SJCRH30 (cell line): ENCODE results near the gene ALKAL2. TPM values are rescaled to one million over a fixed set of nuclear protein-coding genes. Genes with fewer than 3 reads are reported as not detected.

ENCODE experiments used
- DNase-seq, 2 experiments: peaks; one replicate each; pipeline ENCODE4 v3.0.0-alpha.2; 2015 to 2020
- H3K27ac ChIP-seq: fragments of 250-450 bp; sonication (Bioruptor Pico); 2 replicates; pipeline ENCODE4 v1.5.1; 2020; ENCODE audit warnings: mild to moderate bottlenecking, moderate library complexity
- H3K27me3 ChIP-seq: fragments of 250-450 bp; sonication (Bioruptor Pico); 2 replicates; pipeline ENCODE4 v1.5.1; 2020; ENCODE audit warnings: mild to moderate bottlenecking, moderate library complexity
- H3K36me3 ChIP-seq: fragments of 250-450 bp; sonication (Bioruptor Pico); 2 replicates; pipeline ENCODE4 v1.5.1; 2020; ENCODE audit warnings: mild to moderate bottlenecking, moderate library complexity
- H3K4me1 ChIP-seq: fragments of 250-450 bp; sonication (Bioruptor Pico); 2 replicates; pipeline ENCODE4 v1.5.1; 2020; ENCODE audit warnings: mild to moderate bottlenecking, moderate library complexity
- H3K4me3 ChIP-seq: fragments of 250-450 bp; sonication (Bioruptor Pico); 2 replicates; pipeline ENCODE4 v1.5.1; 2020; ENCODE audit warnings: mild to moderate bottlenecking, moderate library complexity
- H3K9me3 ChIP-seq: fragments of 250-450 bp; sonication (Bioruptor Pico); replicated peaks from 2 replicates; pipeline ENCODE4 v1.5.1; 2020; ENCODE audit warnings: mild to moderate bottlenecking, moderate library complexity
- total RNA-seq: library from RNA; depleted of rRNA; stranded (reverse); fragments of >200 nt; shearing (Covaris generic); gene quantifications from 2 replicates; pipeline ENCODE4 v1.2.3, GENCODE V29; 2014

ALKAL2 gene
- total RNA-seq, 1 experiment from 2014 or later, result 0.65 TPM

DNA sequence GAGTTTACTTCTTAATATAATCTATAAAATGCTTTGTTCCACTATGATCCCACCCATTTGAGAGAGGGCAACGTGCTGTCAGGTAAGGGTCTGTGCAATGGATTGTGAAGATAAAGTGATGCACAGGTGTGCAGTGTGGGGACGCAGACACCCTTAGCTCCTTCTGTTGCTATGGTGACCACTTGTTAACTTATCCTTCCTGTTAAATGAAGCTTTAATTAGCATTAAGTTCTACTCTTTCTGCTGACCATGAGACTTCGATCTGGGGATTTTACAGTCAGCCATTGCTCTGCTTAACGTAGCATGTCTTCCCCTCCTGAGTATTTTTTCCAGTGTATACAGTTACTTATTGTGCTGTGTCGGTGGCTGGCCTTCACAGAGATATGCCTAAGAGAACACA is 23.1 kb upstream of the ALKAL2 start:
- Histone ChIP-seq H3K4me3 (no peak overlapping the region), H3K9me3 (no peaks in the 10 kb centered on the region), H3K27me3 (no peaks in the 10 kb centered on the region; the same call in 1 of the 2 replicates), H3K27ac (no peak overlapping the region), H3K36me3 (no peaks in the 10 kb centered on the region), H3K4me1 (no peaks in the 10 kb centered on the region)
- no peak for DNase-seq

DNA sequence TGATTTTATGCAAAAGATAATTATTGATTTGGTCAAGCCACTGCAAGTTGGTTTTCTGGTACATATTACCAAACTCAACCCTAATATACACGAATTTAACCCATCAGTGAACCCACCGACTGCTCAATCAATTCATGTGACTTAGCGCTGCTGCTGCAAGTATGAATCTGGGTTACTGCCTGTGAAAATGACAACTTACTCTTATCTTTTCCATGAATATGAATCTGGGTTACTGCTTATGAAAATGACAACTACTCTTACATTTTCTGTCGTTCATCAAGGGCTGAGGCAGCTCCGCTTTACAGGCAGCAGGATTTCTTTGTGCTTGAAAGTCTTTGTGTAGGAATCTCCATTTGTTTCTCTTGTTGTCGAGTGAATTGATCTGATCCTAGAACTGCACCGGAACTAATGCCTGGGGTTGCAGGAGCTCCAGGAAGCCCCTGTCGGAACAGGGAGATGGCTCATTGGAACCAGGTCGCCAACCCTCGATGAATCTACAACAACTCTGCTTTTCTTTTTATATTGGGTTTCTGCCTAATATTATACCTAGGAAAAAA is 22.1 kb upstream of the ALKAL2 start:
- Histone ChIP-seq H3K27ac (no peak overlapping the region), H3K36me3 (no peaks in the 10 kb centered on the region), H3K4me3 (no peak overlapping the region), H3K4me1 (no peaks in the 10 kb centered on the region), H3K9me3 (no peaks in the 10 kb centered on the region), H3K27me3 (peaks cover 7% of the 10 kb centered on the region; the same call in 1 of the 2 replicates)
- DNase-seq, result no peak

DNA sequence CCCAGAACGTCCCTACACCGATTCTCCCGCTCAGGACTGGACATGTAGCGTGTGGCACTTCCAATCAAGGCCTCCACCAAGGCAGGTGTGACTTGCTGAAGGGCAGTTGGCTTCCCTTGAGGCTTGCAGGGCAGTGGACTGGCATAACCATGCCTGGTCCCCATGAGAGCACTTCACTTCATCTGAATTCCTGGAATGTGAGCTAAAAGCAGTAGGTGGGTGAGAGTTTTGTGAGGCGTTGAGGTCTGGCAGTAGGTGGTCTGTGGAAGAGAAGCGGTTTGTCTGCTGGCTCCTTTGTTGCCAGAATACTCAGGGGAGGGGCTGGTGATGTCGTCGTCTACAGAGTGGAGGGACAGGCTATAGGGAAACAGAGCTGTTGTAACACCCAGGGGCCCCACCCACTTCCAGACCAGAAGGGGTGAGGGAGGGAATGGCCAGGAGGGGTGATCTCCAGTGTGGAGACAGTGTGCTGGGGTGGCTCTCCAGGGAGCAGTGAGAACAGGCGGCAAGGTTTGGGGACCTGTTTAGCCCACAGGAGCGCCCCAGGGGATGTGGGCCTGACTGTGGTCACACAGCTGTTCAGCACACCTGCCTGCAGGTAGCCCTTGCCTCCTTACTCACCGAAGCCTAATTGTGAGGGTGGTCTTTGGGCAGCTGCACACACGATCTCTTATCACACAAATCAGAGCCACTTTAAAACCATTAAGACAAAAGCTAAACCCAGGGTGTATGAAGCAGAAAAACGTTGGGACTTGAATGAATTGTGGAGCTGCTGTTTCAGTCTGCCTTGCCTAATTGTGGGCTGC is 21.5 kb upstream of the ALKAL2 start:
- DNase-seq, result no peak
- Histone ChIP-seq H3K4me1 (no peaks in the 10 kb centered on the region), H3K4me3 (no peak overlapping the region), H3K27me3 (peaks cover 7% of the 10 kb centered on the region; the same call in 1 of the 2 replicates), H3K9me3 (no peaks in the 10 kb centered on the region), H3K27ac (no peak overlapping the region), H3K36me3 (no peaks in the 10 kb centered on the region)

DNA sequence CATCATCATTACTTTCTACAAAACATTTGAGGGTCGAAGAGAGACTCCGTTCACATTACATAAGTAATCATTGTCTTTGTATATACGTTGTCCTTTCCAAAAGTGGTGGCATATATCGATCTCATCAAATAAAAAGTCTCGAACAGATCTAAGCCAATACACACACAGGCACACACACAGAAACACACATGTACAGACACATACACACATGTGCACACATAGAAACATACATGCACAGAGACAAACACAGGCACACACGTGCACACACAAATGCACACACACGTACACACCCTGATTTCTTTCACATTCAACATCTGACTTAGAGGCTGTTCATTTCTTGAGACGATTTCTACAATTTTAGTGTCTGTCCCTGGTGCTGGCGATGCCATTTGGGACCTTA is 17.5 kb upstream of the ALKAL2 start:
- no peaks in the 10 kb centered on the region for H3K9me3 ChIP-seq
- peaks cover 7% of the 10 kb centered on the region; the same call in 1 of the 2 replicates for H3K27me3 ChIP-seq
- H3K4me1 ChIP-seq, result no peaks in the 10 kb centered on the region
- no peak for DNase-seq
- no peak overlapping the region for H3K4me3 ChIP-seq
- H3K27ac ChIP-seq, result no peak overlapping the region
- H3K36me3 ChIP-seq, result no peaks in the 10 kb centered on the region

DNA sequence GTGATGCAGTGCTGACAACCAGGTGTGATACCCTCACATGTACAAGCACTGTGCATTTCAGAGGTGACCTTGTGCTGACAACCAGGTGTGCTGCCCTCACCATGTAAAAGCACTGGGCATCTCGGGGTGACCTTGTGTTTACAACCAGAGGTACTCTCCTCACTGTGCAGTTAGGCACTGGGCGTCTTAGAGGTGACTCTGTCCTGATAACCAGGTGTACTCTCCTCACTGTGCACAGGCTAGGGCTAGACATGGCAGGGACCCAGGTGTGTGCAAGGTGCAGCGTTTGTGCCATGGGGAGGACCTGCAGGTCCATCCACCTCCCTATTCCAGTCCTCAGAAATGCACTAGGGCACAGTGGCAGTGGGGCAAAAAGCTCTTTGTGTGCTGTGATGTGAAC is 8.5 kb upstream of the ALKAL2 start:
- Histone ChIP-seq H3K9me3 (no peaks in the 10 kb centered on the region), H3K27me3 (no peaks in the 10 kb centered on the region), H3K36me3 (no peaks in the 10 kb centered on the region), H3K4me1 (no peaks in the 10 kb centered on the region), H3K27ac (no peak overlapping the region), H3K4me3 (no peak overlapping the region)
- no peak for DNase-seq

DNA sequence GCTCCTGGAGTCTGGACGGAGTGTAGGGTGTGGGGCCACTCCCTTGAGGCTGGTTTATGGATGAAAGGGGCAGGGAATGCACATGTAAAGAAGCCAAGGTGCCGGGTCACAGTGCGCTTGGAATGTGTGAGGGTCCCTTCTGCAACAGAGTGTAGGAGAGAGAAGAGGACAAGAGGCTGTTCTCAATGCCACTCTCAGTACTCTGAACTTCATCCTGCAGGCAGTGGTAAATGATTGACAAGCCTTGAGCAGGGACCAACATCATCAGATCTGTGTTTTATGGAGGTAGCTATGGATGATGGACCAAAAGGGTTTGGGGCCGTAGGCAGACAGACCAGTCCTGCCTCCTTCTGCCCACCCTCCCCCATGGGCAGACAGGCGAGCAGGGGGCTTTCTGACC is 7.2 kb upstream of the ALKAL2 start:
- DNase-seq, result no peak
- H3K4me3 ChIP-seq, result no peak overlapping the region
- no peaks in the 10 kb centered on the region for H3K27me3 ChIP-seq
- no peak overlapping the region for H3K27ac ChIP-seq
- no peaks in the 10 kb centered on the region for H3K9me3 ChIP-seq
- no peaks in the 10 kb centered on the region for H3K4me1 ChIP-seq
- H3K36me3 ChIP-seq, result no peaks in the 10 kb centered on the region

DNA sequence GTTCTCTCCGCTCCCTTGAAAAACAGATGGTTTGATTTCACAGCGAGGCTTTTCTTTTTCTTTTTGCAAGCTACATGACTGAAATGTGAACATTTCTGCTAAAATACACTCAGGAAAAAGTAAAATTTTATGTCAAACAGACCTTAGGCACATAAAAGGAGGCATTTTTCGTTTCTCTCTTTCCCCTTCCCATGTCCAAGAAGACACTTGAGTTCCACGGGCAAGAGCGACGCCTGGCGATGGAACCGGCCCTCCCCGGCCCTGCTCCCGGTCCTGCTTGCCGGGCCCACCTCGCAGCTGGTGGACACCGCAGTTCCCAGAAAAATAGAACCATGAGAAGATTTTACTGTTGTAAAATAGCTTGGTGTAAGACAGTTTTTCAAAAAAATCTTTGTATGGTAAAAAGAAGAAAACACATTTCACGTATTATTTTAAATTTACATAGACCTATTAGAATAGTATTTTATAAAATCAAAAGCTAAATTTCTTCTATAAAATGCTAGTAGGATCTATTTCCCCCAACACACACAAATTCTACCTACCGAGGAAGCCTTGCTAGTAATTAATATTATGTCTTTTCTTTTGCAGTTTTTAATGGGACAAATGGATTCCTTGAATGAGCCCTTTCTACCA is 2.3 kb upstream of the ALKAL2 start:
- DNase-seq, result no peak

DNA sequence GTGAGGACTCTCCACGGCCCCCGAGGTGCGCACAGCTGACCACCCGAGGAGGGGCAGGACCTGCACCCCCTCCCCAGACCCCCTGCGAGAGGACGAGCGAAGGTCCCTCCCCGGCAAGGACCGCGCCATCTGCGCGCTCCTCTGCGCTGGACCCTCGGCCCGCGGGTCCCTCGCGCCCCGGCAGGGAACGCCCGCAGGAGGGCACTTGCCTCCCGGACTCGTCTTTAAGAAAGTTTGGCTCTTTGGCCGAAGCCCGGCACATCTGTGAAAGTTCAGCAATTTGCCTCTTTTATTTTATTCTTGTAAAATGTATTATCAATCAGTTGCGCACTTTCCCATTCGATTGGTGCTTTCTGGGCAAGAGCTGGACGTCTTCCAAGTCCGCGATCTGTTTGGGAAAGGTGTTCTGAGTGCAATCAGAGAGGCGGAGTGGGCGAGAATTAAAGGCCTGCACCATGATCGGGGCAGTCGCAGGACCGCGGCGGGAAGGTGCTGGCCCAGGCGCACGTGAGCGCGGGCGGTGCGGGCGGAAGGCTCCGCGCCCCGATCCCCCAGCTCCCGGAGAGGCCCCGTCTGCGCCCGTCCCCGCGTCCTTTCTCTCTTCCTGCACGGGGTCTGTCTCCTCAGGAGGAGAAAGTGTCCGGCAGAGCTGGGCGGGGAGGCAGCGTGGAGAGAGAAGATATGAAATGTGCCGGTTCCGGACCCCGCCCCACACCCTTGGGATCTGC is 1.6 kb upstream of the ALKAL2 start:
- no peaks in the 10 kb centered on the region for H3K27me3 ChIP-seq
- DNase-seq, result no peak
- H3K9me3 ChIP-seq, result no peaks in the 10 kb centered on the region
- no peak overlapping the region for H3K27ac ChIP-seq
- no peak overlapping the region for H3K4me3 ChIP-seq
- no peaks in the 10 kb centered on the region for H3K36me3 ChIP-seq
- H3K4me1 ChIP-seq, result no peaks in the 10 kb centered on the region

More for the DNA sequence above, 2.3 kb upstream of the ALKAL2 start:
- Histone ChIP-seq H3K27me3 (no peaks in the 10 kb centered on the region), H3K4me3 (no peak overlapping the region), H3K9me3 (no peaks in the 10 kb centered on the region), H3K36me3 (no peaks in the 10 kb centered on the region), H3K27ac (no peak overlapping the region), H3K4me1 (no peaks in the 10 kb centered on the region)

DNA sequence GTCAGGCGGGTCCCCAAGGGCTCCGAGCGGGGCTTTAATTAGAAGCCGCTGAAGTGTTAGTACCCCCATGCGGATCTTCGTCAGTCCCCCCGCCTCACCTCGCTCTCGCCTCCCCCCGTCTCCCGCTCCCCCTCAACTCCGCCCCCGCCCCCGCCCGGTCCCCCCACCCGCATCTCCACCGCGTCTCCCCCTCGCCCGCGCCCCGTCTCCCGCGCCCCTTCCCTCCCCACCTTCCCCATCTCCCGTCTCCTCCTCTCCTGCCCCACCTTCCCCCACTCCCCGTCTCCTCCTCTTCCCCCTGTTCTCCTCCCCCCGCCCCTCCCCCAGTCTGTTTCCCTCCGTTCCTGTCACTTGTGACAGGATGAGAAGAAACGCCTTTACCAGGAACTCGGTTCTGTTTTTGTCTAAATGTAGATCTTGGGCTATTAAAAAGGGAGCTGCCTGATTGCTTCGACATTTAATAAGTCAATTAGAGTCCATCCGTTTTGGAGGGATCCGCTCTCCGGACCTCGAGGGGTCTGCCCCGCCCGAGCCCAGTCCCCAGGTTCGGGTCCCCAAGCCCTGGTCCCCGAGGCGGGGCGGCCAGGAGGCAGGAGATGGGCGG is 969 bp upstream of the ALKAL2 start:
- Histone ChIP-seq H3K27ac (no peak overlapping the region), H3K4me1 (no peaks in the 10 kb centered on the region), H3K4me3 (no peak overlapping the region), H3K27me3 (no peaks in the 10 kb centered on the region), H3K9me3 (no peaks in the 10 kb centered on the region), H3K36me3 (no peaks in the 10 kb centered on the region)
- no peak for DNase-seq

DNA sequence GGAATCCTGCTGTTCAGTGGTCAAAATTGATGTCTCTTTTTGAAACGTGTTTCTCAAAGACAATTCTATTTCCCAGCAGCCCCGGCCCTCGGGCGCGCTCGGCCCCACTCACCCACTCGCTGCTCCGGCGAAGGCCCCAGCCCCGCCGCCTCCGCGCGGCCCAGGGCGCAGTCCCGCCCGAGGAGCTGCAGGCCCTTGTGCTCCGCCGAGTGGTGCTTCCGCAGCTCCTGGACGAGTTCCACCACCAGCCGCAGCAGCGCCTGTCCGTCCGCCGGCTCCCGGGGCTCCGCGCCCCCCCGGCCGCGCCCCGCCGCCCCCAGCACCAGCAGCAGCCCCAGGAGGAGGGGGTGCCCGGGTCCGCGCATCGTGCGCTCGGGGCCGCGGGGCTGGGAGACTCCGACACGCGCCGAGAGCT is 413 bp downstream of the ALKAL2 start:
- Histone ChIP-seq H3K27me3 (no peaks in the 10 kb centered on the region), H3K4me1 (no peaks in the 10 kb centered on the region), H3K4me3 (peak overlapping the region; percentile 49), H3K27ac (no peak overlapping the region), H3K36me3 (0 out of 2 replicates have a peak, but pooled peaks cover 7% of the 10 kb centered on the region), H3K9me3 (no peaks in the 10 kb centered on the region)
- peak; percentile 36 to 37 for DNase-seq

DNA sequence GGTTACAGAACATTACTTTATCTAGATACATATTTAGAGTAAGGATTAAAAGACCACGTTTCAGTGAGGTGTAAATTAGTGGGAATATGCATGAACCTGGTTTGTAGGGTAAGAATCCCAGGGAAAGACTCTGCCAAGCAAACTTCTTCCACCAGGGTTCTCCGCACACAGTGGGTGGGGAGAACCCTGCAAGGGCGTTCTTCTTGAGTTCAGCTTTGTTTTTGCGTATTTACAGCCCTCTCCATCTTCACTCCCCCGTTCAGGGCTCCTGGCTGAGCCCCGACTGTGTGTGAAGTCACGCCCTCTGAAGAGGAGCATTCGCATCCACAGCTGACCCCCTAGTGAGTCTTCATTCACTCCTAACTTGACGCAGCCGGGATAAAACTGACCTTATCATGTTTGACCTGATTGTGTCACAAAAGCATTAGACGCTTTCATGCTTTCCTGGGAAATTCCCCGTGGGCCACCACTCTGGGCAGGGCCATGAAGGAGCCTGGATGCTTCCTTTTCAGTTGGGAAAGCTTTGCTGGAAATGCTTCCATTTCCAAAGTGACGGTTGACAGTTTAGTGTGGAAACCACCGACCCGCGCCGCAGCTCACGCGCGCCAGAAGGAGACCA is 1.0 kb downstream of the ALKAL2 start:
- H3K4me3 ChIP-seq, result peak overlapping the region; percentile 49
- H3K4me1 ChIP-seq, result no peaks in the 10 kb centered on the region
- peaks cover 11% of the 10 kb centered on the region for H3K36me3 ChIP-seq
- DNase-seq, result no peak
- H3K27ac ChIP-seq, result no peak overlapping the region
- no peaks in the 10 kb centered on the region for H3K9me3 ChIP-seq
- no peaks in the 10 kb centered on the region for H3K27me3 ChIP-seq

DNA sequence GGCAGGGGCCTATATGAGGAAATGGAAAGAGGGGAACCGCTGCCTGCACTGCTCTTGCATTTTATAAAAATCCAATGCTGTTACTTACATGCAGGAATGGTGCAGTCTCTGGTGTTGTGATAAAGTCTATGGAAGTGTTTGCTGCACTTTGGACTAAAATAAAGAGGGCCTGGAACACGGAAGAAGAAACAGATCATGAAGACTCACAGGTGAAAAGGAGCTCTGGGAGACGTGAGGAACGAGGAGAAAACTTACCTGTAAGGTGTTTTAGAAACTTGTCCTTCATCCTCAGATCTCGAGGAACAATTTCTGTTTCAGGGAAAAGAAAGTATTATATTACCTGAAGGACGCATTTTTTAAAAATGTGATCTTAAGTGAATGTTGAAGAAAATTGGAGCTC is 1.9 kb downstream of the ALKAL2 start:
- DNase-seq, result no peak
- Histone ChIP-seq H3K9me3 (no peaks in the 10 kb centered on the region), H3K27ac (no peak overlapping the region), H3K27me3 (no peaks in the 10 kb centered on the region), H3K4me1 (no peaks in the 10 kb centered on the region), H3K36me3 (peaks cover 20% of the 10 kb centered on the region), H3K4me3 (no peak overlapping the region)

DNA sequence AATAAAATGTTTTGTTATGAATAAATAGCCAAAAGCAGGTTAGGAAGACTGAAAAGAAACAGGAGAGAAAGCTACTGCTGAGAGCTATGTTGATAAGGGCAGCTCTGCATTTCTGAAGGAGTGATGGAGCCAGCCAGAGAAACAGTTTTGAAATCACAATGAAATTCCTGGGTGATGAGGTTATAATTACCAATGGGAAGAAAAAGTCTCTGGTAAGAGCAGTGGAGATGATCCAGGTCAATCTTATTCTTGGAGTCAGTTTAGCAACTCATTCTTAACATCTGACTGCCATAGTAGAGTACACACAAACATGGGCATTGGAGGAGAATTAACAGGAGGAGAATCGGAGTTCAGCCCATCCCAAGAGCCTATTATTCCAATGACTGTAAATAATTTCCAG is 2.4 kb downstream of the ALKAL2 start:
- Histone ChIP-seq H3K9me3 (no peaks in the 10 kb centered on the region), H3K4me3 (no peak overlapping the region), H3K27me3 (no peaks in the 10 kb centered on the region), H3K36me3 (peaks cover 22% of the 10 kb centered on the region), H3K27ac (no peak overlapping the region), H3K4me1 (no peaks in the 10 kb centered on the region)
- DNase-seq, result no peak

DNA sequence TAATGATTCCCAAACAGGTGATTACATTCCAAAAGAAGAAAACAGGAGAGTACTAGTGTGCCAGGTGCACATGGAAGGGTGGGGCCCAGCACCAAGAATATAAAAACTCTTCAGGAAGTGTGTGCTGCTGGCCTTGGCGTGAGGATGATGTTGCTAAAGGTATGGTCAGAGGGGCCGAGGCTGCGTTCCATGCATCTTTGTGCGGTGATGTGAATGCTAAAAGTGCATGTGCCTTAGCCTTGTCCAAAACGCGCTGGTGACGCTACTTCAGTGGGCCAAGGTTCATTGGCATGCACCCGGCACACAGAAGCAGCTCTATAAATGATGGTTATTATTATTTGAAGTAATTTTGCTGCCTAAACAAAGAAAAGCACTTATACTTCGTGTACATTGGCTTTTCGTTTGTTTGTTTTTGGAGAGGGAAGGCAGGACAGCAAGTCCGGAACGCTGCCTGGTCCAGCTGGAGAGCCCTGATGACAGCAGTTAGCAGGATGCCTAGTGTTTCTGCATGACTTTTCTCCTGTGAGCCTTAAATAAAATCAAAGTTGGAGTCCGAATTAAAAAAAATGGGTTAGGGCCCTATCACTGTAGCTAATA is 2.9 kb downstream of the ALKAL2 start:
- no peaks in the 10 kb centered on the region for H3K9me3 ChIP-seq
- no peak overlapping the region for H3K27ac ChIP-seq
- DNase-seq, result no peak
- no peaks in the 10 kb centered on the region for H3K27me3 ChIP-seq
- H3K4me3 ChIP-seq, result no peak overlapping the region
- H3K4me1 ChIP-seq, result no peaks in the 10 kb centered on the region
- peaks cover 27% of the 10 kb centered on the region for H3K36me3 ChIP-seq
